ENCODE measurements around the gene MAPRE2.
A peak's percentile ranks its signal among the peaks of the same experiment; 100 is the strongest.
"Not testable (repeated sequence)": the region's sequence is repeated elsewhere in the genome, so short reads cannot be mapped to it uniquely, and the experiment has no call there.

MAPRE2 gene

DNA sequence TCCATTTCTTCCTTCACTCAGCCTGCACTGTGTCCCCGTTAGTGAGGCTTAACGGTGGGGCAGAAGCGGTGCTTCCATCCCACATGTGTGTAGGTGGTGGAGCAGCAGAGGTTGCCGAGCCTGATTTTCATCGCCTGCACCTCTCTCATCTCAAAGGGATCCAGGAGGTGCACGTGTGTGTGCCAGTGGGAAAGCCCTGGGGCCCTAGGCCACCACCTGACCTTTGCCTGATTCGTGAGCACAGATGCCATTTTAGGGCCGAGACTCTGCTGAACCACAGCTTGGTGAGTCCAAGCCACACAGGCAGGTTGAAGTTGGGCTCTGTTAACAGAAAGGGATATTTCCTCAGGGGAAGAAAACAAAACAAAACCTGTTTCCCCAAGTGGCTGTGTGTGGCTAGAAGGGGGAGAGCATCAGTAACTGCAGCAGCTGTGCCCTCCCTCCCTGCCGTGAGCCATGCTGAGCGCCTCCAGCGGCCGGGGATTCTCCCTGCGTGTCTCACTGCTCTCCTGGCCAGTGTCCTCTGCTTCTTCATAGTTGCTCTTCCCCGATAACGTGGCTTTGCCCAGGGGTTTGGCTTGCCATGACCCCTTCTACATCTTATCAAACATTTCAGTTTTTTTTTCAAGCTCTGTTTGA lies 81.5 kb downstream of the MAPRE2 start:
- DNase-seq (ENCODE audit: low spot score): no peak

DNA sequence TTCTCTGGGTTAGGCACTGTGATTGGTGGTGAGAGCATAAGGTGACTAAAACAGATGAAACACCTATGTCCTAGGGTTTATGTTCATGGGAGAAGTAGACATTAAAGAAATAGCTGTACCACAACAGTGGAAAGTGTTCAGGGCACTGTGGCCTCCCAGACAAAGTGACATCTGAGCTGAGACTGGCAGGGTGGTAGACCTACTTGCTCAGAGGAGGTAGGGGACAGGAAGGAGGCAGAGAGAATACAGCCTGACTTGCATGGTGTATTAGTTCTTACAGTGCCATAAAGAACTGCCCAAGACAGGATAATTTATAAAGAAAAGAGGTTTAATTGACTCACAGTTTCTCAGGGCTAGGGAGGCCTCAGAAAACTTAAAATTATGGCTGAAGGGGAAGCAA lies 82.6 kb downstream of the MAPRE2 start:
- DNase-seq (ENCODE audit: low spot score): no peak

DNA sequence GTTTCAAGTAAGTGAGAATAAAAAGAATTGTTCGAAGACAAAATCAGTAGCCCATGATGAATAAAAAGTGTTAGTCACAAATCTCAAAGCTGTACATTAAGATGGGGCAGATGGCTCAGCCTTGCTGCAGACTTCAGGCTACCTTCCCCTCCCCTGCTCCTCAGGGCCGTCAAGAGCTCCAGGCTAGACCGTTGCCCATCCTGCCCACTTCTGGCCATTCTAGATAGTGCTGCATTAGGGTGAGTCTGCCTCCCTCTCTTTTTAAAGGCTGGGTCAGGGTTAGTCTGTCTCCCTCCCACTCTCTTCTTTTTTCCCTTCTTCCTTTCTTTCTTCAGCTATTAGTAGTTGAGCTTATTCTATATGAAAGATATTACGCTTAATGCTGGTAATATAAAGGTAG lies 86.0 kb downstream of the MAPRE2 start:
- no peak for DNase-seq (ENCODE audit: low spot score)

DNA sequence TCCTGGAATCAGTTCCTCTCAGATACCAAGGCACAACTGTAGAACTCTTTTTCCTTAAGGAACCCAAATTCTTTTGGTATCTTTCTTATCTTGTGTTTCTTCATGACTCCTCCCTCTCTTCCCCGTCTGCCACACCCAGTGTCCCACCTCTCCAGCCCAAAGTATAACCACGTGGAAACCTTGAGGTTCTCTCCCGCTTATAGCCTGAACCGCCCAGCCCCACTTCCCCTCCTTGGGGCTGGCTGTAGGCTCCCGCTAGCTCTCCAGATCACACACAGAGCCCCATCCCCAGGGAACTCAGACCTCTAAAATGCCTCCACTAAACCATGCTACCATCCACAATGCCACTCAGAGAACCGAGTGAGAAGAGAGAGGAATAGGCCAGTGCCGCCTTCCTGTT lies 87.5 kb downstream of the MAPRE2 start:
- DNase-seq (ENCODE audit: low spot score): no peak

DNA sequence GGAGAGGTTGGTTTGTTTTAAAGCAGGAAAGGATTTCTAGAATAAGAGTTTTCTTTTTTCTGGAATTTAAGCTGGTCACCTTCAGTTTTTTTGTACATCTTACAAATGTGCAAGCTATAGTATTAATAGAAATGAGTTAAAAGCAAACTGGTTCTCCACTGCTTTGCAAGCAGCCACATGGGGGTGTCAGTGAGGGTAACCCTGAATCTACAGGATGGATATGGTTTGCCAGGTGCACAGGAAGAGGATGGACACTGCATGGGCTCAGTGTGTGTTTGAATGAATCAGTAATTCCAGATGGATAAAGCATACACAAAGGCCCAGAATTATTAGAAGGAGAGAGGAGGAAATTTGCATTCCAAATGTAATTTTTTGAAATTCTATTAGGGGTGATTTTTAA lies 89.0 kb downstream of the MAPRE2 start:
- no peak for DNase-seq (ENCODE audit: low spot score)

DNA sequence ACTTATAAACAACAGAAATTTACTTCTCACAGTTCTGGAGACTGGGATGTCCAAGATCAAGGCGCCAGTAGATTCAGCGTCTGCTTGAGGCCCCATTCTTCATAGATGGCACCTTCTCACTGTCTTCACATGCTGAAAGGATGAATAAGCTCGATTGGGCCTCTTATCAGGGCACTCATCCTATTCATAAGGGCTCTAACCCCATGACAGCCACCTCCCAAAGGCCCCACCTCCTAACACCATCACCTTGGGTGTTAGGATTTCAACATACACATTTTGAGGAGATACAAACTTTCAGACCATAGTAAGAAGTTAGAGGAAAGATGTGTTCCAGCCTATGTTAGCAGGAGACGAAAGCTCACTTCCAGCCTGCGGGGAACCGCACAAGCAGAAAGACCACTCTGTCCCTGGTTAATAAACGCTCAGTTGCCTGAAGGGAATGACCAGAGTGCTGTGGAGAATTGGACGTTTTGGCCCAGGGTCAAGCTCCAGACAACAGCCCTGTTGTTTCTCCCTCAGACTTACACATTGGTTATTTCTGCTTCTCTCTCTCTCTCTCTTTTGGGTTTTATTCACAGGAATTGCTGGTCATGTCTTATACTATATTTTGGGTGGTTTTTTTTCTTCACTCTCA lies 90.3 kb downstream of the MAPRE2 start:
- DNase-seq (ENCODE audit: low spot score): no peak

DNA sequence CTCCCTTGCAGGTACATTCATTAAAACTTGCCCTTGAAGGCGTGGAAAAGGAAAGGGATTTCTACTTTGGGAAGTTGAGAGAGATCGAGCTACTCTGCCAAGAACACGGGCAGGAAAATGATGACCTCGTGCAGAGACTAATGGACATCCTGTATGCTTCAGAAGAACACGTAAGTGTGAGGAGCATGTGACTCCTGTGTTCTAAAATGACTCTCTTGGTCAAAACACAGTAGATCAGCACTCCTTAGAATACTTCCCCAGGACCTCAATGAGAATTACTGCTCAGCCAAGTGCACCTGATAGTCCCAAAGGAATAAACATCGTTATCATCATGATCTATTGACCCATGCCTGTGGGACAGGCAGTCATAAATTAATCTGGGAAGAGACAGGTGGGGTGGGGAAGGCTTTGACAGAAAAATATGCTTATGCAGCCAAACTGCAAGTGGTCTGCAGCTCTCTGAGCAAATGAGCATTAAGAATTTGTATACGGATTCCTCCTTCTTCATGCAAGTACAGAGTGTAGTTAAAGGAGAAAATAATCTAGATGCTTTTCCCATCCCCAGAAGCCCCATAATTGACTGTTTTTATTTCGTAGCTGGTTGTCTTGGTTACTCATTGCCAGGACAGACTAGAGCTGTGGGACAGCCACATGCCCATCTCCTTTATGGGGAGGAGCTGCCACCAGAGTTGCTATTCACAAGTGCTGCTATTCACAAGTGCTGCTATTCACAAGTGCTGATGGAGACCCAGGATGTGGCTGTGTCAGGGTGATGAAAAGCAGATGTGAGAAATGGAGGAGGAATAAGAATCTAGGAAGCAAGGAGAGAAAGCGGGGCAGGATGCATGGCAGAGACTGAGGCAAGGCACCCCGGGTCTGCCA lies 91.0 kb downstream of the MAPRE2 start:
- DNase-seq (ENCODE audit: low spot score): no peak

DNA sequence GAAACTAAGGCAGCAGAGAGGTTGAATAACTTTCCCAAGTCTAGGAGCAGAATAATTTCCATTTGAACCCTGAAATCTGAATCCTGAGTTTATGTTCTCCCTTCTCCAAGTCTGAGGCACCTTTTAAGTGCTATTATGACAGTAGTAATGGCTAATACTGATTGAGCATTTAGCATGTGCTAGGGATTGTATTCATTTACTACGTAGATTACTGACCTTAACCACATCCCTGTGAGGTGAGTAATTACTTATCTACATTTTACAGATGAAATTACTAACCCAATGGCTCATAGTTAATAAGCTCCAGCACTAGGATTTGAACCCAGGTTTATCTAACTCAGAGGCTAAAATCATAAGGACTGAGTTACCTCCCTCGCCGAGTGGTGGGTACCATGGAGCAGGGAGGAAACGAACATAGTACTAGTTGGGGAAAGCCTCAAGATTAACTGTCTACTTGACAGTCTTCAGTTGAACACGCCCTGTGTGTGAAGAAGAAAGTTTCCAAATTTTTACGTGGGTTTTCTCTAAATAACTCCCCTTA lies 93.0 kb downstream of the MAPRE2 start:
- DNase-seq (ENCODE audit: low spot score): no peak

DNA sequence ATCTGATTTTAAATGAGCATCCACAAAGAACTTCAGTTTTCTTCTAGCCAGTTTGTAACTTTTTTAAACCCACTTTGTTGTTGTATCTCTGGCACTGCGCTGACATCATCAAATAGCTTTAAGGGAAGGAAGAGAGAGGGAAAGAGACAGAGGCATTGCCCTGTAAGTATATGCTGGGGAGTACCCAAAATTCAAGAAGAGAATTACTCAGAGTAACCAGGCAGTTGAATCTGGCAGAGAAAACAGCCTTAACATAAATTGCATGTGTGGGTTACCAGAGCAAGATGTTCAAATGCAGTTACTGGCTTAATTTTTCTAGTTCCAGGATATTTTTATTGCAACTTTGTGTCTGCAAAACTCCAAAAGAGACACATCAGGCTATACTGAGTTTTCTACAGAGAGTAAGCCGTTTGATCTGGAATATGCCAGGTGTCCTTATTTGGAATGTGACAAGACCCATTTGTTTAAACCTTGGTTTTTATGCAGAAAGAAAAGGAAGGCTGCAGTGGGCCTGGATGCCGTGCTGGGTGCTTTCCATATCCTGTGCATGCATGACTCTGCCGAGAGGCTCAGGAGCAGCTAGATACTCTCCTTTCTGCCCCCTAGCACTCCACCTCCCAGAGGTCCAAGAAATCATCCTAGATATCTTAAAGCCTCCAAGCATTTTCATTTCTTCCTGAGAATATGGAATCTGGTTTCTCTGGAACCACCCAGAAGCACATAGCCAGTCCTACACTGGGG lies 93.7 kb downstream of the MAPRE2 start:
- no peak for DNase-seq (ENCODE audit: low spot score)

DNA sequence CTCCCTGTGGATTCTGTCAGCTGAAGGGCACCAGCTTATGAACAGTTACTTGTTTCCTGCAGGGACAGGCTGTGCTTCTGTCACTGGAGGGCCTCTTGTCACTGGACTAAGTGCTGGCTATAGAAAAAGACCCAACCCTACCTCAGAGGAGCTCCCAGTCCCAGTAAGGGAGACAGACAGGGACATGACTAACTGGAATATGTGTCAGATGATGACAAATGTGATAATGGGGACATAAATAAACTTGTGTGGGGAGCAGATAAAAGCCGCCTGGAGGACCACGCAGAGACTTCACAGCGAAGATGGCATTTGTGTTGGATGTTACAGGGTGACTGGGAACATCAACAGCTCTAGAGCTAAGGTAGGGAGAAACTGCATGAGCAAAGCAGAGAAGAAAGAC lies 95.0 kb downstream of the MAPRE2 start:
- DNase-seq (ENCODE audit: low spot score): no peak

DNA sequence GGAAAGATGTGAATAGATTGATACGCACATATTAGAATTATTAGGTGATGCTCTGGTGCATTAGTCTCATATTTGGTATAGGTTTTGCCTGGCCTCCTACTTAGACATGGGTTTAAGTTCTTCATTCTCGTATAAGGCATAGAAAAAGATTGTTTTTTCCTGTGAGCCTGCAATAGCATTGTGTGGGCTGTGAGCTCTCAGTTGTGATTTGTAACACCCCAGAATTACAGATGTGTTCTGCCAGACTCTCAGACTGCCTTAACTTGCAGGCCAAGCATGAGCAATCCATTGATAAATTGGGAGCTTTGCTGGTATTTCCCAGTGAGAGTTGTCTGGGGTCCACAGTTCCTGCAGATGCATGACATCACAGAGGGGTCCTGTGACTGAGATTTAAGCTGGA lies 95.7 kb downstream of the MAPRE2 start:
- DNase-seq (ENCODE audit: low spot score): no peak

DNA sequence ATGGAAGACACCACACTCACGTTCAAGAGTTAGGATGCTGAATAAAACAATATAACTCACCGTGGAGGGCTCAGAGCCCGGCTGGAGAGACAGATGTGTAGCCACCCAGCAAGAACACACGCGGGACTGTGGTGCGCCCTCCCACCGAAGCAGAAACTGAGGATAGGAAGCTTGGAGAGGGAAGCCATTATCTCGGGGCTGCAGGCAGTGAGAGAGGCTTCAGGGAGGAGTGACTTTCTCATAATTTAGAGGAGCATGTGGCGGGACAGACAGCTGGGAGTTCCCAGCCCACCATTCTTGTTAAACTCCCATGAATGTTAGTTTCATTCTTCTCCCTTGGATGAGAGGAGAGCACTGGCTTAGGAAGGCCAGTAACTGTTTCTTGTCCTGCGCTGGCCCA lies 96.4 kb downstream of the MAPRE2 start:
- DNase-seq (ENCODE audit: low spot score): no peak

DNA sequence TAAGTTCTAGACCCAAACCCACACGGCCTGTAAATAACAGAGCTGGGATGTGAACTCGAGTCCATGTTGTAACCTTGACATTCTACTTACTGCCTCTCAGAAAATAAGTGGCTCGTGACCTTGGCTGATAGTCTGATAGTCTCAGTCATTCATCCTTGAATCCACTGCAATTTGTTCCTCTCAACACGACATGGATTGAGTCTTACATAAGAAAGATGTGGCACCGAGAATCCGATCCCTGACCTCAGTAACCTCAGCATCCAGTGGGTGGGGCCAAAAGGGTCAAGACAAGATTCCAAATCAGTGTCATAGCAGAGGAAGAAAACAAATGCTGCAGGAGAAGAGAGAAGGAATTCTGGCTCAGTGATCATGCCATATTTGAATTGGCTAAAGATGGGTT lies 97.6 kb downstream of the MAPRE2 start:
- no peak for DNase-seq (ENCODE audit: low spot score)

DNA sequence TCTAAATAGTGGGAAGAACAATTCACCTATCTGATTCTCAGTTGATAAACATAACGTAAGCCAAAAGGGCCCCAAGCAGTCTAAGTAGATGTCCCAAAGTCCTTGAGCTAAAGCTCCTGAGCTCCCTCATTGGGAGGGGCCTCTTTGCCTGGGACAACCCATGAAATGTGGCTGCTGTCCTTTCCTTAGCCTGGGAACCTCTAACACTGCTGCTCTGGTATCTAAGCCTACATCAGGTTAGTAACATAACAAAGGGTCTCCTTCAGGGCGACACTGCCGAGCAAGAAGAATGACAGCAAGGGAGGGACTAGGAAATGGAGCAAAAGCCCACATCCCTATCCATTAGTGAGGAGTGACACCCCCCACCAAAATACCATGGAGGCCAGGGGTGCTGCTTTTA lies 98.3 kb downstream of the MAPRE2 start:
- DNase-seq (ENCODE audit: low spot score): no peak

DNA sequence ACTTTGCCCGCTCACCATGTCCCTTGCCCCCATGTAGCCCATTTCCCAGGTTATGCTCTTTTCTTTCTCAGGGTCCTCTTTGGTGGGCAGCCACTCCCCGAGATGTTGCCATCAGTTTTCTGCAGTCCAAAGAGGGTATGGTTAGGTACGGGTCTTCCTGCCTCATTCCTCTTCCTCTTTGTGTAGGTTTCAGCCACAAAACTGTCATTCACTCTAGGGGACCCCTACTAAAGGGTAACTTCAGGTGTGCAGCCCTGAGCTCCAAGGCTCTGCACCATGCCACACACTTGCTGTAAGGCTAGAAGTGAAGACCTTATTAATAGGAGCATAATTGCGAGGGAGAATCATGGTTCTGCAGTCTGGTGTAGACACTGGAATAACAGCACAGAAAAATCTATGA lies 99.9 kb downstream of the MAPRE2 start:
- no peak for DNase-seq (ENCODE audit: low spot score)

DNA sequence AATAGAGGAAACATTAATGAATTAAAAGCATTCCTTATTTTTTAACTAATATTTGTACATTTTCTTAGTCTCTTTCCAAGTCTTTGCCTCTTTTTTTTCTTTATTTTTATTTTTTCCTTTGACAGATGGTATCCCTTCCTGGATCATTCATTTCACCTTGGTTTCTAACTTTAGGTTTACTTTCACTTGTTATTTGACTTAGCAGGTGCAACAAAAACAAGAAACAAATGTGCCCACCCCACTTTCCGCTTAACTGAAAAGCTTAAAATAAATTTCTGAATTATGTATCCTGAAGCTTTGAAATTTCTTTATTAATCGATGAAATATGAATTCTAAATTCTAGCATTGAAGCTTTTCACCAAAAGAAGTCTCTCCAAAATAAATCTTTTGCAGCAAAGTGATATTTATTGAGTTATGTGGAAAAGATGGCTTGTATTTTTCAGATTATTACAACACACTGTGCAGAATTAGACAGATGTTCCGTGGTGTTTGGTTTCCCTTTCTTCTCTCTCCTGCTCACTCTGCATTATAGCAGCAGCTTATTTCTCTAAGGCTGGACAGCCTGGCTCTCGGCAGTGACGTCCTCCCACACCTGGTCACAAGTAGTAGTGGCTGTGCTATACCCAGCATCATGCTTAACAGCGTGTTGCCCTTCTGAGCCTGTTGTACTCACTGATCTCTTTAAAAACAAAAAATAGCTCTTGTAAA lies 100.5 kb downstream of the MAPRE2 start:
- no peak for DNase-seq (ENCODE audit: low spot score)

DNA sequence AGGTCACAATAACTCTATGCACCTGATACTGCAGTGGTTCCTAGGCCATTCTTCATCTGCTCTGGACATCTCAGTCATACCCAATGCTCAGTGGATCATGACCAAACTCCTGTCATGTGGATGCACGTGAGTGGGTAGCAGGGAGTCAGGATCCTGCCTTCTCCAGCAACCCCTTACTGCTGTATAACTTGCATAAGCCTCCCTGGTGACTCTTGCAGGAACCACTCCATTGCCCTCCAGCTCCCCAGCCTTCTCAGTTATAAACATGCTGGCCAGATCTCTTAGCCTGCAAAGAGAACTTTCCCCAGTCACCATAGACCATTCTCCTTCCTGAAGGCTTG lies 101.0 kb downstream of the MAPRE2 start:
- DNase-seq (ENCODE audit: low spot score): peak; percentile 70

DNA sequence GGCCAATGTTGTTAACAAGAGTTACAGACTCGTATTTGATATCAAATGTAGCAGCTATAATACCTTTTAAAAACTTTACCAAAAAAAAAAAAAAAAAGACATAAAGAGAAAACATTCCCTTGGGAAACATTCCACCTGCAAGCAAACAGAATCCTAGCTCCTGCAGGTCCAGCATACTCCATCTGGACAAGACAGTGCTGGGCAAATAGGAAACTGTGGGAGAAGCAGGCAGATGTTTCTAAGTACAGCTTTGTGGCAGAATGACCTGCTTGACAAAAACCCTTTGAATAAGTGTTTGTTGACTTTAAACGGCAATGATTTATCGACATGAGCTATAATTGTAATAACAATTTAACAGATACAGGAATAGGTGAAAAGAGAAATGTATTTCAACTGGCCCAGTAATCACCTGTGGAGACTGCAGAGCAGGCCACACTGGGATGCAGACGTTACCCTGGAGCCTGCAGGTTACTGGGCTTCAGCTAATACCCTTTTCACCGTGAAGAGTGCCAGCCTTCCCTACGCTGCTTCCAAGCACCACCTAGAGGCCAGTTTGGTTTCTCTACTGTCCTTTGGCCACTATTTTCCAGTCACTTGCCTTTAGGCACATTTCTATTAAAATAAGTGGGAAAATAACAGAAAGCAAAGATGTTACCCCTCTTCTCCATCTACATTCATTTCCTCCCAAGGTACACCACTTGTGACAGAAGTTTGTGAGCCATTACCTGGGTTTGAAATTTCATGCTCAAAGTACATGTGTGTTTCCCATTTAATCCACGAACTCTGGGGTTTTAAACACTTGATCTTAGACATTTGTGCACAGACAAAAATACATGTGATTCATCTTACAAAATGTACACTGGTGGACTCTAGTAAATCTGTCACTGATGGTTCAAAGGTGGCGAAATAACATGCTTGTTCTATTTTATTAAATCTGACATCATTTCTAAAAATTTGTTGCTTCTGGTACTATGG lies 102.7 kb downstream of the MAPRE2 start:
- DNase-seq (ENCODE audit: low spot score): peak; percentile 59

DNA sequence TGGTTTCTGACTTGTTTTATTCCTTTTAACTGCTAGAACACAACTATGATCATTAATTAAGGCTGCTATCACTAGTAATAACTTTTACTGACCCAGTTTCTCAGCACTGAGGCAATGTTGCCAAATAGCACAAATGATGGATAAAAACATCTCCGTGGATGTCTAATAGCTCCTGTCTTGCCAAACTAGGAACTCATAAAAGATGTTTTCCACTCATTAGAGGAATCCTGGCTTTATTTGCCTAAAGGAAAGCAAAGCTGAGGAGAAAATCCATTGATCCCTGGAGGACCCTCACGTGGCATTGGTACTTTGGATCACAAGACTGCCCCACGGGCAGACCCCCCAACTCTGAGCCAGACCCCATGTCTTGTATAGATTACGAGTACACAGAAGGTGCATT lies 103.5 kb downstream of the MAPRE2 start:
- no peak for DNase-seq (ENCODE audit: low spot score)

DNA sequence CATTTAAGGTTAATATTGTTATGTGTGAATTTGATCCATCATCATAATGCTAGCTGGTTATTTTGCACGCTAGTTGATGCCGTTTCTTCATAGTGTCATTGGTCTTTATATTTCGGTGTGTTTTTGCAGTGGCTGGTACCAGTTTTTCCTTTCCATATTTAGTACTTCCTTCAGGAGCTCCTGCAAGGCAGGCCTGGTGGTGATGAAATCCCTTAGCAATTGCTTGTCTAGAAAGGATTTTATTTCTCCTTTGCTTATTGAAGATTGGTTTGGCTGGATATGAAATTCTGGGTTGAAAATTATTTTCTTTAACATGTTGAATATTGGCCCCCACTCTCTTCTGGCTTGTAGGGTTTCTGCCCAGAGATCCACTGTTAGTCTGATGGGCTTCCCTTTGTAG lies 109.0 kb downstream of the MAPRE2 start:
- not testable (repeated sequence) for DNase-seq (ENCODE audit: low spot score)

All from kidney tubule cell (primary cell).